Activated CD8-positive, alpha-beta T cell treated with anti-CD3 and anti-CD28 coated beads, Interleukin-2, amount 10 ng/mL, durations not matched to agents 7 days and 5 days (primary cell): ENCODE data around the gene CYTIP. TPM values are rescaled to one million over a fixed set of nuclear protein-coding genes. Genes with fewer than 3 reads are reported as not detected.
"Not testable (repeated sequence)": the region's sequence is repeated elsewhere in the genome, so short reads cannot be mapped to it uniquely, and the experiment has no call there.

Experiments used
- ATAC-seq: fragments of 150-1000 bp; cut with Tn5 transposase; one replicate; pipeline ENCODE4 v1.10.0; 2021; ENCODE audit warnings: moderate library complexity
- CTCF ChIA-PET: fragments of 350-600 bp; sonication (Branson Sonifier 250); formaldehyde crosslinking; loops from one replicate; lab custom pipeline; 2021; ENCODE audit warnings: antibody characterized with exemption; lab: Charles Lee
- POLR2A ChIA-PET: fragments of 350-600 bp; sonication (Branson Sonifier 250); formaldehyde crosslinking; loops from one replicate; lab custom pipeline; 2021; ENCODE audit warnings: antibody characterized with exemption; lab: Charles Lee
- DNase-seq: peaks from one replicate; pipeline ENCODE4 v3.0.0-alpha.2; 2020
- H3K27ac Mint-ChIP-seq: one replicate; pipeline ENCODE4 v1.8.0; 2021; ENCODE audit warnings: mild to moderate bottlenecking, mixed read lengths
- H3K27me3 Mint-ChIP-seq: one replicate; pipeline ENCODE4 v1.8.0; 2021; ENCODE audit warnings: low read depth, mixed read lengths
- H3K36me3 Mint-ChIP-seq: one replicate; pipeline ENCODE4 v1.8.0; 2021; ENCODE audit warnings: low read depth, mixed read lengths
- H3K4me1 Mint-ChIP-seq: one replicate; pipeline ENCODE4 v1.8.0; 2021; ENCODE audit warnings: low read depth, mixed read lengths
- H3K4me3 Mint-ChIP-seq: one replicate; pipeline ENCODE4 v1.8.0; 2021; ENCODE audit warnings: mild to moderate bottlenecking, mixed read lengths
- H3K9me3 Mint-ChIP-seq: one replicate; pipeline ENCODE4 v1.8.0; 2022; ENCODE audit warnings: mixed read lengths; ENCODE audit not compliant: insufficient read depth
- total RNA-seq, 2 experiments: library from RNA; stranded (reverse); gene quantifications; one replicate each; pipeline ENCODE4 v1.2.3, GENCODE V29; 2021

Gene CYTIP
- total RNA-seq, 2 experiments from 2014 or later: 222 to 227 TPM

DNA sequence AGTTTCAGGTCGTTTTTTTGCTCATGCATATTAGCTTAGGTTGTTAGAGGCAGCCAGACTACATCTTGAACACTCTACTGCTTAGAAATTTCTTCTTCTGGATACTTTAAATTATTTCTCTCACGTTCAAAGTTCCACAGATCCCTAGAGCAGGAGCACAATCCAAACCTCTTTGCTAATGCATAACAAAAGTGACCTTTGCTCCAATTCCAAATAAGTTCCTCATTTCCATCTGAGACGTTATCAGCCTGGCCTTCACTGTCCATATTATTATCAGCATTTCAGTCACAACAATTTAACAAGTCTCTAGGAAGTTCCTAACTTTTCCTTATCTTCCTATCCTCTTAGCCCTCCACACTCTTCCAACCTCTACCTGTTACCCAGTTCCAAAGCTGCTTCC is 67.8 kb downstream of the CYTIP start:
- ChIA-PET CTCF (no interaction called here), POLR2A (no interaction called here)
- Mint-ChIP-seq H3K27me3 (no peaks in the 10 kb centered on the region), H3K9me3 (peaks cover 37% of the 10 kb centered on the region), H3K4me1 (peaks cover 6% of the 10 kb centered on the region), H3K27ac (no peak overlapping the region), H3K36me3 (peaks cover 38% of the 10 kb centered on the region), H3K4me3 (no peak overlapping the region)
- DNase-seq (no peak), ATAC-seq (no peak)

DNA sequence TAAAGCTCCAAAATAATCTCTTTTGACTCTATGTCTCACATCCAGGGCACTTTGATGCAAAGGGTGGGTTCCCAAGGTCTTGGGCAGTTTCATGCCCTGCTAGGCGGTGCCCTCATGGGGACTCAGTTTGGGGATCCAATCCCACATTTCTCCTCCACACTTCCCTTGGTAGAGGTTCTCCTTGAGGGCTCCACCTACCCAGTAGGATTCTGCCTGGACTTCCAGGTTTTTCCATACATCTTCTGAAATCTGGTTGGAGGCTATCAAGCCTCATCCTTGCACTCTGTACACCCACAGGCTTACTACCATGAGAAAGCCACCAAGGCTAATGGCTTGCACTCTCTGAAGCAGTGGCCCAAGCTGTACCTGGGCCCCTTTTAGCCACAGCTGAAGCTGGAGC is 68.5 kb downstream of the CYTIP start:
- H3K27ac Mint-ChIP-seq: no peak overlapping the region

GRCh38 chr2:157368508-157368907 is 75.4 kb downstream of the CYTIP start:
- H3K27ac Mint-ChIP-seq, CTCF ChIA-PET, ATAC-seq, DNase-seq, H3K27me3 Mint-ChIP-seq, POLR2A ChIA-PET, H3K4me3 Mint-ChIP-seq: not testable (repeated sequence)
- Mint-ChIP-seq H3K9me3 (peaks cover 10% of the 10 kb centered on the region), H3K36me3 (peaks cover 26% of the 10 kb centered on the region), H3K4me1 (peaks cover 22% of the 10 kb centered on the region)

More for the DNA sequence above, 68.5 kb downstream of the CYTIP start:
- ATAC-seq (no peak), DNase-seq (no peak)
- ChIA-PET CTCF (no interaction called here), POLR2A (no interaction called here)
- no peak overlapping the region for H3K4me3 Mint-ChIP-seq
- H3K9me3 Mint-ChIP-seq: peaks cover 32% of the 10 kb centered on the region
- H3K4me1 Mint-ChIP-seq: peaks cover 6% of the 10 kb centered on the region
- peaks cover 34% of the 10 kb centered on the region for H3K36me3 Mint-ChIP-seq
- H3K27me3 Mint-ChIP-seq: no peaks in the 10 kb centered on the region

GRCh38 chr2:157367704-157368103 is 76.2 kb downstream of the CYTIP start:
- DNase-seq (no peak), ATAC-seq (no peak)
- ChIA-PET CTCF (interaction anchor here (0.9 to 4.8 kb wide), 2 partner anchors 15 to 32 kb away, joined by 3 to 30 read pairs; no protein-coding TSS in a partner anchor), POLR2A (no interaction called here)
- Mint-ChIP-seq H3K36me3 (peaks cover 33% of the 10 kb centered on the region), H3K27ac (no peak overlapping the region), H3K9me3 (peaks cover 18% of the 10 kb centered on the region), H3K4me3 (no peak overlapping the region), H3K4me1 (peaks cover 28% of the 10 kb centered on the region), H3K27me3 (no peaks in the 10 kb centered on the region)

Other genes with a start within 250 kb of the CYTIP start
- gene GALNT5, start 186.4 kb downstream of the CYTIP start, total RNA-seq: not detected
- 1 to 10 TPM; 2.2 to 3.2 TPM for gene ERMN, start 118.3 kb downstream of the CYTIP start, total RNA-seq
- gene ACVR1C, start 184.8 kb upstream of the CYTIP start, total RNA-seq: under 1 TPM; 0.63 to 0.73 TPM